K562 (cell line): ENCODE data around the gene ZC3H12A.

Source experiments
- MAFK ChIP-seq: IDR thresholded peaks from 2 replicates; pipeline ENCODE4 v1.6.1; 2011; ENCODE audit warnings: low read length, improper control_type of control experiment
- NFIC ChIP-seq: fragments of 450-650 bp; IDR thresholded peaks from 2 replicates; pipeline ENCODE4 v1.6.1; 2017; ENCODE audit warnings: mild to moderate bottlenecking, inconsistent platforms
- NR2C2 ChIP-seq, 2 experiments: fragments of 200-800 bp in 1 of 2; sonication (Bioruptor generic) in 1 of 2; sonication (generic) in 1 of 2; formaldehyde crosslinking in 1 of 2; IDR thresholded peaks; 2 replicates each; pipeline versions ENCODE4 v1.6.1 to v1.8.0; 2016 to 2022; ENCODE audit warnings: mild to moderate bottlenecking in 1 of 2, missing compliant biosample characterization in 1 of 2, missing genetic modification characterization in 1 of 2, missing genetic modification reagents in 1 of 2
- POLR2A ChIP-seq: fragments of 450-650 bp; conservative IDR thresholded peaks from 2 replicates; pipeline ENCODE4 v1.6.1; 2016
- RAD51 ChIP-seq: fragments of 450-650 bp; IDR thresholded peaks from 2 replicates; pipeline ENCODE4 v1.7.1; 2016; ENCODE audit warnings: low read depth, mild to moderate bottlenecking, borderline replicate concordance
- RBM39 ChIP-seq: fragments of 200-400 bp; formaldehyde crosslinking; optimal IDR thresholded peaks from 2 replicates; pipeline ENCODE3; 2018; ENCODE audit warnings: low read depth, low read length
- SIX5 ChIP-seq, 2 experiments: IDR thresholded peaks; 2 replicates each; pipeline ENCODE4 v1.6.1; 2011; ENCODE audit warnings: low read length in 2 of 2, borderline replicate concordance in 1 of 2, low read depth in 1 of 2, mild to moderate bottlenecking in 1 of 2, moderate library complexity in 1 of 2; ENCODE audit not compliant: insufficient read depth in 1 of 2
- SMAD1 ChIP-seq: fragments of 150-350 bp; IDR thresholded peaks from 2 replicates; pipeline ENCODE4 v1.6.1; 2014; ENCODE audit warnings: low read length, low read depth; ENCODE audit not compliant: partially characterized antibody
- TAF1 ChIP-seq: IDR thresholded peaks from 2 replicates; pipeline ENCODE4 v1.6.1; 2011; ENCODE audit warnings: mild to moderate bottlenecking, low read length, moderate library complexity; ENCODE audit not compliant: insufficient read depth, control insufficient read depth, severe bottlenecking; ENCODE audit errors: extremely low read depth
- TBP ChIP-seq: optimal IDR thresholded peaks from 2 replicates; pipeline ENCODE3; 2011; ENCODE audit warnings: low read depth, low read length, improper control_type of control experiment
- TF ChIP-seq, protein P1 (sequence below), 3 experiments: IDR thresholded peaks in 2 of 3; conservative IDR thresholded peaks in 1 of 3; 2 replicates each; pipeline ENCODE4 v1.5.1; 2011 to 2012; ENCODE audit warnings: low read length in 3 of 3, mild to moderate bottlenecking in 3 of 3, control low read depth in 2 of 3, improper control_type of control experiment in 1 of 3, inconsistent platforms in 1 of 3, low read depth in 1 of 3, mixed read lengths in 1 of 3, moderate library complexity in 1 of 3; ENCODE audit not compliant: insufficient read depth in 2 of 3

DNA sequence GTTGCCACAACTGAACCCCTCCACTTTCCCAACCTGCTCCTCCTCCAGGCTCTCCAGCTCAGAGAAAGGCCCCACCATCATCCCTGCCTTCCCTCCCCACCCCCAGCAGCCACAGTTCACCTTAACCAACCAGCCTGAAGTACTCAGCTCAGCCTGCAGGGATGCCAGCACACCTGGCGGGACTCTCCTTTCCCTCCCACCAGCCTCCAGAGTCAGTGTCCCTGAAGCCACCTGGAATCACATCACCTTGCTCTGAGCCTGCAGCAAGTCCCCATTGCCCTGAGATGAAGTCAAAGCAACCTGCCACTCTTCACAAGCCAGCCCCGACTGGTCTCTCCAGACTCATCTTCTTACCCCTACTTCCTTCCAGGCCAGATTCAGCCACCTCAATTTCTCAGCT is 26.2 kb upstream of the ZC3H12A start:
- TF ChIP-seq NFIC (no peak), RAD51 (no peak), SMAD1 (no peak), NR2C2 (CRISPR knock-in tag; IDR thresholded peaks at IDR 0.05) (no peak), NR2C2 (tag; IDR thresholded peaks at IDR 0.05) (no peak), RBM39 (no peak), POLR2A (no peak), MAFK (no peak), TAF1 (no peak), SIX5 (IDR thresholded peaks at IDR 0.05; ENCODE audit: borderline replicate concordance in 1 of 2, insufficient read depth in 1 of 2, low read depth in 1 of 2, low read length in 2 of 2) (no peak), TBP (no peak)
- TF ChIP-seq, protein P1, sequence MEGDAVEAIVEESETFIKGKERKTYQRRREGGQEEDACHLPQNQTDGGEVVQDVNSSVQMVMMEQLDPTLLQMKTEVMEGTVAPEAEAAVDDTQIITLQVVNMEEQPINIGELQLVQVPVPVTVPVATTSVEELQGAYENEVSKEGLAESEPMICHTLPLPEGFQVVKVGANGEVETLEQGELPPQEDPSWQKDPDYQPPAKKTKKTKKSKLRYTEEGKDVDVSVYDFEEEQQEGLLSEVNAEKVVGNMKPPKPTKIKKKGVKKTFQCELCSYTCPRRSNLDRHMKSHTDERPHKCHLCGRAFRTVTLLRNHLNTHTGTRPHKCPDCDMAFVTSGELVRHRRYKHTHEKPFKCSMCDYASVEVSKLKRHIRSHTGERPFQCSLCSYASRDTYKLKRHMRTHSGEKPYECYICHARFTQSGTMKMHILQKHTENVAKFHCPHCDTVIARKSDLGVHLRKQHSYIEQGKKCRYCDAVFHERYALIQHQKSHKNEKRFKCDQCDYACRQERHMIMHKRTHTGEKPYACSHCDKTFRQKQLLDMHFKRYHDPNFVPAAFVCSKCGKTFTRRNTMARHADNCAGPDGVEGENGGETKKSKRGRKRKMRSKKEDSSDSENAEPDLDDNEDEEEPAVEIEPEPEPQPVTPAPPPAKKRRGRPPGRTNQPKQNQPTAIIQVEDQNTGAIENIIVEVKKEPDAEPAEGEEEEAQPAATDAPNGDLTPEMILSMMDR (IDR thresholded peaks at IDR 0.05 in 2 of 3, conservative IDR thresholded peaks at IDR 0.05 in 1 of 3; ENCODE audit: insufficient read depth in 2 of 3, low read depth in 1 of 3, low read length in 3 of 3): no peak
